HepG2 (cell line): Measurements from ENCODE around the gene ZNF554. TPM values are rescaled to one million over a fixed set of nuclear protein-coding genes. Genes with fewer than 3 reads are reported as not detected.
A peak's percentile ranks its signal among the peaks of the same experiment; 100 is the strongest.

Experiments
- ATAC-seq: fragments of 200-7000 bp; cut with Tn5 transposase; 3 replicates; pipeline ENCODE4 v1.9.1; 2020; ENCODE audit warnings: mild to moderate bottlenecking, moderate library complexity
- BruUV-seq: library from RNA; stranded (reverse); fragments of 400-500 nt; replicated peaks from 2 replicates; lab custom pipeline; 2021; lab: Mats Ljungman, UMichigan
- CTCF ChIA-PET: fragments of 300-600 bp; formaldehyde crosslinking; extraction: SDS; loops from one replicate; lab custom pipeline; 2021; ENCODE audit warnings: low total read pairs, inconsistent platforms, low intra/inter-chr PET ratio; lab: Yijun Ruan, JAX
- POLR2A ChIA-PET: fragments of 350-600 bp; sonication (Branson Sonifier 250); formaldehyde crosslinking; loops from one replicate; lab custom pipeline; 2020; ENCODE audit warnings: antibody characterized with exemption, inconsistent platforms; lab: Yijun Ruan, JAX
- DNase-seq: peaks from one replicate; pipeline ENCODE4 v3.0.0-alpha.2; 2015; ENCODE audit warnings: low spot score
- FAIRE-seq: peaks from 3 replicates; lab custom pipeline; 2011; peaks lifted over from hg19 to GRCh38; lab: Jason Lieb, UNC
- H2AFZ ChIP-seq: one replicate; pipeline ENCODE4 v1.6.1; 2011; ENCODE audit warnings: low read length, inconsistent platforms
- H3K27ac ChIP-seq: fragments of 300-600 bp; 3 replicates; pipeline ENCODE4 v1.8.0; 2011; ENCODE audit warnings: mixed run types, mild to moderate bottlenecking, mixed read lengths, low read length, inconsistent platforms; ENCODE audit not compliant: insufficient read depth; ENCODE audit errors: extremely low read length
- H3K27me3 ChIP-seq, 2 experiments: fragments of 200-600 bp in 1 of 2; 2 replicates in 1 of 2; 3 replicates in 1 of 2; pipeline versions ENCODE4 v1.6.0 to v1.8.0; 2011; ENCODE audit warnings: low read length in 2 of 2, mild to moderate bottlenecking in 2 of 2, moderate library complexity in 2 of 2, inconsistent platforms in 1 of 2; ENCODE audit not compliant: insufficient read depth in 2 of 2, control insufficient read depth in 1 of 2
- H3K36me3 ChIP-seq, 2 experiments: fragments of 200-600 bp in 1 of 2; replicated peaks in 1 of 2; 2 replicates in 1 of 2; 3 replicates in 1 of 2; pipeline versions ENCODE4 v1.5.1 to v1.8.0; 2011; ENCODE audit warnings: low read length in 2 of 2, inconsistent platforms in 1 of 2; ENCODE audit not compliant: insufficient read depth in 2 of 2, control insufficient read depth in 1 of 2
- H3K4me1 ChIP-seq: 2 replicates; pipeline ENCODE4 v1.5.1; 2012; ENCODE audit warnings: low read length, inconsistent platforms; ENCODE audit not compliant: insufficient read depth
- H3K4me2 ChIP-seq: 2 replicates; pipeline ENCODE4 v1.6.0; 2011; ENCODE audit warnings: low read depth, low read length, inconsistent platforms
- H3K4me3 ChIP-seq, 3 experiments: fragments of 200-600 bp in 1 of 3; sonication (generic), shearing (Covaris generic) in 1 of 3; replicated peaks in 1 of 3; 2 replicates each; pipeline ENCODE4 v1.5.1; 2011 to 2016; ENCODE audit warnings: low read length in 3 of 3, inconsistent platforms in 2 of 3, low read depth in 2 of 3, mild to moderate bottlenecking in 2 of 3, control low read depth in 1 of 3, mixed read lengths in 1 of 3; ENCODE audit not compliant: insufficient read depth in 1 of 3
- H3K79me2 ChIP-seq: one replicate; pipeline ENCODE4 v1.6.1; 2011; ENCODE audit warnings: low read length, inconsistent platforms; ENCODE audit not compliant: insufficient read depth
- H3K9ac ChIP-seq: 2 replicates; pipeline ENCODE4 v1.6.0; 2011; ENCODE audit warnings: mild to moderate bottlenecking, low read depth, low read length, inconsistent platforms; ENCODE audit not compliant: insufficient read depth
- H3K9me3 ChIP-seq: 2 replicates; pipeline ENCODE4 v1.5.1; 2012; ENCODE audit warnings: mild to moderate bottlenecking, low read length
- H4K20me1 ChIP-seq: 2 replicates; pipeline ENCODE4 v1.6.0; 2011; ENCODE audit warnings: inconsistent platforms, mild to moderate bottlenecking, low read length, moderate library complexity; ENCODE audit not compliant: insufficient read depth
- CBX5 ChIP-seq: sonication (generic); formaldehyde crosslinking; IDR thresholded peaks from 2 replicates; pipeline ENCODE4 v1.4.0; 2020; ENCODE audit warnings: missing genetic modification reagents, borderline replicate concordance
- DNMT1 ChIP-seq: sonication (generic); formaldehyde crosslinking; IDR thresholded peaks from 2 replicates; pipeline ENCODE4 v1.5.1; 2020; ENCODE audit warnings: mild to moderate bottlenecking, missing genetic modification reagents
- HOXA3 ChIP-seq: sonication (generic); formaldehyde crosslinking; IDR thresholded peaks from 2 replicates; pipeline ENCODE4 v1.5.0; 2020; ENCODE audit warnings: missing genetic modification reagents
- MAZ ChIP-seq, 2 experiments: sonication (generic) in 1 of 2; formaldehyde crosslinking in 1 of 2; IDR thresholded peaks; 2 replicates each; pipeline versions ENCODE4 v1.5.0 to v1.6.1; 2012 to 2020; ENCODE audit warnings: low read depth in 2 of 2, mild to moderate bottlenecking in 2 of 2, borderline replicate concordance in 1 of 2, improper control_type of control experiment in 1 of 2, low read length in 1 of 2, missing genetic modification reagents in 1 of 2, moderate library complexity in 1 of 2
- MTA1 ChIP-seq: sonication (generic); formaldehyde crosslinking; IDR thresholded peaks from 2 replicates; pipeline ENCODE4 v1.4.0; 2020; ENCODE audit warnings: missing genetic modification reagents, mild to moderate bottlenecking, borderline replicate concordance
- NONO ChIP-seq, 2 experiments: fragments of 450-650 bp in 1 of 2; sonication (generic) in 1 of 2; formaldehyde crosslinking in 1 of 2; IDR thresholded peaks in 1 of 2; conservative IDR thresholded peaks in 1 of 2; 2 replicates each; pipeline versions ENCODE4 v1.6.1 to v1.8.0; 2017 to 2022; ENCODE audit warnings: mild to moderate bottlenecking in 1 of 2, missing genetic modification reagents in 1 of 2, moderate library complexity in 1 of 2
- PCBP1 ChIP-seq: fragments of 200-400 bp; formaldehyde crosslinking; IDR thresholded peaks from 2 replicates; pipeline ENCODE4 v1.6.1; 2017; ENCODE audit warnings: mild to moderate bottlenecking, low read depth, low read length, borderline replicate concordance
- RBFOX2 ChIP-seq: fragments of 200-400 bp; formaldehyde crosslinking; IDR thresholded peaks from 2 replicates; pipeline ENCODE4 v1.6.1; 2017; ENCODE audit warnings: low read depth, mild to moderate bottlenecking, low read length
- REXO4 ChIP-seq: sonication (generic); formaldehyde crosslinking; IDR thresholded peaks from 2 replicates; pipeline ENCODE4 v1.8.0; 2022; ENCODE audit warnings: missing genetic modification reagents, mild to moderate bottlenecking, borderline replicate concordance
- TOPORS ChIP-seq: sonication (generic); formaldehyde crosslinking; IDR thresholded peaks from 2 replicates; pipeline ENCODE4 v1.8.0; 2023; ENCODE audit warnings: mild to moderate bottlenecking, missing genetic modification reagents
- TRIM24 ChIP-seq: sonication (generic); formaldehyde crosslinking; IDR thresholded peaks from 2 replicates; pipeline ENCODE4 v1.8.0; 2022; ENCODE audit warnings: mild to moderate bottlenecking, missing genetic modification reagents
- ZNF24 ChIP-seq: fragments of 450-650 bp; IDR thresholded peaks from 2 replicates; pipeline ENCODE4 v1.6.1; 2017; ENCODE audit warnings: antibody characterized with exemption, mild to moderate bottlenecking
- ZNF329 ChIP-seq: sonication (generic); formaldehyde crosslinking; IDR thresholded peaks from 2 replicates; pipeline ENCODE4 v1.9.0; 2021; ENCODE audit warnings: low read depth, mild to moderate bottlenecking, missing genetic modification reagents
- ZNF382 ChIP-seq: sonication (generic); formaldehyde crosslinking; IDR thresholded peaks from 2 replicates; pipeline ENCODE4 v1.5.0; 2020; ENCODE audit warnings: missing genetic modification reagents, mild to moderate bottlenecking, borderline replicate concordance
- WGBS: methylation state at CpG from one replicate; pipeline ENCODE4 v1.1.6; 2017; ENCODE audit warnings: low lambda C conversion rate; 5-methylcytosine and 5-hydroxymethylcytosine counted together
- in situ Hi-C: cut with HindIII; loops from 2 replicates; pipeline ENCODE4 v1.10.0; 2017; ENCODE audit warnings: low pct_unique_long_range_greater_than_20kb; ENCODE audit not compliant: extremely low pct_ligation_motif_present
- intact Hi-C: fragments of 100-400 bp; cut with micrococcal nuclease; formaldehyde crosslinking; loops from one replicate; pipeline ENCODE4 v1.10.0; 2022; ENCODE audit not compliant: unreplicated experiment
- polyA plus RNA-seq, 8 experiments: library from polyadenylated mRNA; depleted of rRNA in 3 of 8; stranded (reverse) in 7 of 8; unstranded in 1 of 8; fragments of >200 nt; fragmentation: Illumina TruSeq in 4 of 8; extraction: Trizol in 4 of 8; gene quantifications; 2 replicates each; pipeline versions ENCODE4 v1.2.1 to v1.2.3, GENCODE V29; 2011 to 2016; ENCODE audit warnings: low read depth in 4 of 8, missing spikeins in 1 of 8, mixed read lengths in 1 of 8; ENCODE audit not compliant: insufficient read depth in 1 of 8
- total RNA-seq, 5 experiments: library from RNA; depleted of rRNA; stranded (reverse); fragments of >200 nt; fragmentation: Illumina TruSeq; extraction: Trizol; gene quantifications; 2 replicates each; pipeline ENCODE4 v1.2.3, GENCODE V29; 2016; ENCODE audit warnings: low read depth in 1 of 5
- TF ChIP-seq, protein P1 (sequence below): sonication (generic); formaldehyde crosslinking; IDR thresholded peaks from 2 replicates; pipeline ENCODE4 v1.5.0; 2020; ENCODE audit warnings: missing genetic modification reagents, mild to moderate bottlenecking, borderline replicate concordance
- TF ChIP-seq, protein P2 (sequence below): sonication (generic); formaldehyde crosslinking; IDR thresholded peaks from 2 replicates; pipeline ENCODE4 v1.4.0; 2020; ENCODE audit warnings: missing genetic modification reagents; ENCODE audit errors: not compliant biosample characterization
- TF ChIP-seq, protein P3 (sequence below): sonication (generic); formaldehyde crosslinking; IDR thresholded peaks from 2 replicates; pipeline ENCODE4 v1.4.0; 2020; ENCODE audit warnings: missing genetic modification reagents

The ZNF554 gene
- total and polyA plus RNA-seq, 2 of the 13 experiments (the other 11 are each of a cell fraction or from before 2014, with no cell fraction given) = 2.2 to 2.7 TPM

DNA sequence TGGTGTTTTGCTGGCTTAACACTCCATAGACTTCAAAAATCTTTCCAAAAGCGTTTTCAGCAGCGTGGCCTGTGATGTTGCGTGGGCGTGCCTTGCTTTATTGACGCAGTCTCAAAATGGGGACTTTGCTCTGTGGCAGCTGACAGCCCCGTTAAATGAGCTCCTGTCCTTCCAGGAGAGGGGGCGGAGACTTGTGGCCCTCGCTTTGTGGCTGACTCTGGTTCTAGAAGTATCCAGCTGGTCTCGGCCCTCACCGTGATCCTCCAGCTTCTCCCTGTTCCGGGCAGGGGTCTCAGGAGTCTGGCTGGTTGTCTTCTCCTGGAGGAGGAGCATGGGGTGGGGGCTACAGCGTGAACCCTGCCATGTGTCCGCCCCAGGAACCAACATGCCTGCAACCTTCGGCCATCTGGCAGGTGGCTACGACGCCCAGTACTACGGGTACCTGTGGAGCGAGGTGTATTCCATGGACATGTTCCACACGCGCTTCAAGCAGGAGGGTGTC lies 8.4 kb upstream of the ZNF554 start (continued):
- no peak for TF ChIP-seq MAZ (IDR thresholded peaks at IDR 0.05; ENCODE audit: borderline replicate concordance, low read depth, low read length)
- no peak; the same call in 1 of the 2 replicates for TF ChIP-seq MAZ (CRISPR knock-in tag; IDR thresholded peaks at IDR 0.05; ENCODE audit: low read depth)
- TF ChIP-seq ZNF382 (CRISPR knock-in tag) = no peak
- peak; percentile 86; the same call in 1 of the 2 replicates for TF ChIP-seq HOXA3 (CRISPR knock-in tag)
- no peak for TF ChIP-seq TRIM24 (CRISPR knock-in tag)

DNA sequence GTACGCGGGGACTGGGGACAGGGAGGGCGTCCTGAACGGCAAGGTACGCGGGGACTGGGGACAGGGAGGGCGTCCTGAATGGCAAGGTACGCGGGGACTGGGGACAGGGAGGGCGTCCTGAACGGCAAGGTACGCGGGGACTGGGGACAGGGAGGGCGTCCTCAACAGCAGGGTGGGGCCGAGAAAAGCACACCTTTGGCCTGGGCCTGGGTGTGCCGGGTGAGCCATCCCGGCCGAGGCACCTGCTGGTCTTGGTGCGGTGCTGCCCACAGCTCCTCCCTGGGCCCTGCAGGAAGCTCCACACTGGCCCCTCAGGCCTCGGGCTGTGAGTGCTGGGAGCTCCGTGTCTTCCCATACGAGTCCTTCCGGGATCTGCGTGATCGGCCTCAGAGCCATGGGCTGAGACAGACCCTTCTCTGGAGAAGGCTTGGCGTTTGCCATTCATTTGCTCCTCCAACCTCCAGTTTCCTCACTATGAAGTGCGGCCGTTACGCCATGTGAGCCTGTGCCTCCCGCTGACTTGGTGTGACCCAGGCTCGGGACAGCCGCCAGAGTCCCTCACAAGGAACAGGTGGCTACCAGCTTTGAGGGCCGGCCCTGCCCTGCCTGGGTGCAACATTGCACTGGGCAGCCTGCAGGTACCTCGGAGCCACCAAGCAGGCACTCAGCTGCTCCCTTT lies 7.8 kb upstream of the ZNF554 start:
- Histone ChIP-seq H2AFZ (no peak overlapping the region), H3K36me3 (peaks cover 10 to 35% of the 10 kb centered on the region in 2 experiments; a peak in 4 of 5 replicates), H3K27me3 (no peaks in the 10 kb centered on the region), H3K9me3 (no peaks in the 10 kb centered on the region), H3K27ac (peak overlapping the region; percentile 66), H3K79me2 (no peaks in the 10 kb centered on the region), H3K4me2 (0 out of 2 replicates have a peak overlapping the region, but pooled peaks have one; percentile 30), H3K4me1 (peaks cover 18% of the 10 kb centered on the region), H4K20me1 (no peaks in the 10 kb centered on the region), H3K4me3 (no peak overlapping the region; a peak in 1 of 6 replicates), H3K9ac (peak overlapping the region; percentile 44; the same call in 1 of the 2 replicates)
- BruUV-seq = no TSS peak
- CTCF ChIA-PET = no interaction called here
- ATAC-seq = no peak
- FAIRE-seq = no peak
- no peak for DNase-seq
- in situ Hi-C loops = loop anchor here (10.0 kb wide), 1 partner anchor 63 kb away; no protein-coding TSS in a partner anchor
- 95% methylated on average over 22 of the region's 34 CpGs for WGBS
- intact Hi-C loops = no loop called here
- POLR2A ChIA-PET = interaction anchor here (0.9 to 2.5 kb wide), 8 partner anchors 8 to 55 kb away, joined by 3 to 18 read pairs (median 6); partner anchors contain the start of genes SGTA, THOP1, ZNF554 and ZNF555
- TF ChIP-seq REXO4 = no peak
- TF ChIP-seq, protein P1, sequence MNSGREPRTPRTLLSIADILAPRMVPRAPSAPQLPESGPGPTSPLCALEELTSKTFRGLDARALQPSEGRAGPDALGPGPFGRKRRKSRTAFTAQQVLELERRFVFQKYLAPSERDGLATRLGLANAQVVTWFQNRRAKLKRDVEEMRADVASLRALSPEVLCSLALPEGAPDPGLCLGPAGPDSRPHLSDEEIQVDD = 0 out of 2 replicates have a peak, but pooled peaks have one; percentile 33
- peak; percentile 33 for TF ChIP-seq RBFOX2
- 0 out of 2 replicates have a peak, but pooled peaks have one; percentile 36 for TF ChIP-seq ZNF329 (CRISPR knock-in tag)
- TF ChIP-seq DNMT1 (CRISPR knock-in tag) = 0 out of 2 replicates have a peak, but pooled peaks have one; percentile 68
- TF ChIP-seq, protein P2, sequence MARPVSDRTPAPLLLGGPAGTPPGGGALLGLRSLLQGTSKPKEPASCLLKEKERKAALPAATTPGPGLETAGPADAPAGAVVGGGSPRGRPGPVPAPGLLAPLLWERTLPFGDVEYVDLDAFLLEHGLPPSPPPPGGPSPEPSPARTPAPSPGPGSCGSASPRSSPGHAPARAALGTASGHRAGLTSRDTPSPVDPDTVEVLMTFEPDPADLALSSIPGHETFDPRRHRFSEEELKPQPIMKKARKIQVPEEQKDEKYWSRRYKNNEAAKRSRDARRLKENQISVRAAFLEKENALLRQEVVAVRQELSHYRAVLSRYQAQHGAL (CRISPR knock-in tag) = no peak
- TF ChIP-seq, protein P3, sequence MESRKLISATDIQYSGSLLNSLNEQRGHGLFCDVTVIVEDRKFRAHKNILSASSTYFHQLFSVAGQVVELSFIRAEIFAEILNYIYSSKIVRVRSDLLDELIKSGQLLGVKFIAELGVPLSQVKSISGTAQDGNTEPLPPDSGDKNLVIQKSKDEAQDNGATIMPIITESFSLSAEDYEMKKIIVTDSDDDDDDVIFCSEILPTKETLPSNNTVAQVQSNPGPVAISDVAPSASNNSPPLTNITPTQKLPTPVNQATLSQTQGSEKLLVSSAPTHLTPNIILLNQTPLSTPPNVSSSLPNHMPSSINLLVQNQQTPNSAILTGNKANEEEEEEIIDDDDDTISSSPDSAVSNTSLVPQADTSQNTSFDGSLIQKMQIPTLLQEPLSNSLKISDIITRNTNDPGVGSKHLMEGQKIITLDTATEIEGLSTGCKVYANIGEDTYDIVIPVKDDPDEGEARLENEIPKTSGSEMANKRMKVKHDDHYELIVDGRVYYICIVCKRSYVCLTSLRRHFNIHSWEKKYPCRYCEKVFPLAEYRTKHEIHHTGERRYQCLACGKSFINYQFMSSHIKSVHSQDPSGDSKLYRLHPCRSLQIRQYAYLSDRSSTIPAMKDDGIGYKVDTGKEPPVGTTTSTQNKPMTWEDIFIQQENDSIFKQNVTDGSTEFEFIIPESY = peak; percentile 21; the same call in 1 of the 2 replicates
- peak; percentile 9; the same call in 1 of the 2 replicates for TF ChIP-seq TOPORS (CRISPR knock-in tag)
- TF ChIP-seq MTA1 (CRISPR knock-in tag) = 0 out of 2 replicates have a peak, but pooled peaks have one; percentile 14
- no peak for TF ChIP-seq CBX5 (CRISPR knock-in tag)
- TF ChIP-seq ZNF24 = no peak
- TF ChIP-seq NONO (IDR thresholded peaks at IDR 0.05) = no peak
- TF ChIP-seq NONO (CRISPR knock-in tag; conservative IDR thresholded peaks at IDR 0.05) = 0 out of 2 replicates have a peak, but pooled peaks have one; percentile 4
- 0 out of 2 replicates have a peak, but pooled peaks have one; percentile 8 for TF ChIP-seq PCBP1
